Right lobe of liver (tissue), 6 donors: ENCODE data around the gene C2orf72. TPM values are rescaled to one million over a fixed set of nuclear protein-coding genes. Genes with fewer than 3 reads are reported as not detected.

ENCODE experiments used
- ATAC-seq, 4 donors: fragments of 200-7000 bp; cut with Tn5 transposase; one replicate each; pipeline ENCODE4 v1.9.1; 2020; ENCODE audit warnings: mild to moderate bottlenecking in 4 of 4, moderate library complexity in 4 of 4
- DNase-seq, 3 donors: peaks; one replicate each; pipeline ENCODE4 v3.0.0-alpha.2; 2020
- H3K27ac ChIP-seq, 3 donors: fragments of 200-600 bp; one replicate each; pipeline ENCODE4 v1.8.0; 2022
- H3K27me3 ChIP-seq, 2 donors: fragments of 200-600 bp; one replicate each; pipeline ENCODE4 v1.8.0; 2022
- H3K36me3 ChIP-seq, 4 donors: fragments of 200-600 bp; sonication (generic) in 1 of 4; one replicate each; pipeline versions ENCODE4 v1.5.1 to v1.8.0; 2017 to 2022; ENCODE audit warnings: control low read depth in 1 of 4
- H3K4me1 ChIP-seq, 4 donors: fragments of 200-600 bp; sonication (generic) in 1 of 4; one replicate each; pipeline versions ENCODE4 v1.5.1 to v1.8.0; 2017 to 2022; ENCODE audit warnings: control low read depth in 1 of 4
- H3K4me3 ChIP-seq, 3 donors: fragments of 200-600 bp; one replicate each; pipeline ENCODE4 v1.8.0; 2022
- H3K9me3 ChIP-seq, 4 donors: fragments of 200-600 bp; sonication (generic) in 1 of 4; one replicate each; pipeline versions ENCODE4 v1.5.1 to v1.8.0; 2017 to 2022; ENCODE audit warnings: control low read depth in 1 of 4
- CTCF ChIP-seq, 4 donors: fragments of 200-600 bp in 3 of 4; fragments of 450-650 bp in 1 of 4; IDR thresholded peaks; one replicate each; pipeline versions ENCODE4 v1.5.1 to v1.8.0; 2016 to 2022; ENCODE audit warnings: antibody characterized with exemption in 4 of 4, mild to moderate bottlenecking in 2 of 4
- POLR2A ChIP-seq: fragments of 450-650 bp; IDR thresholded peaks from one replicate; pipeline ENCODE4 v1.6.1; 2017; ENCODE audit warnings: antibody characterized with exemption, mild to moderate bottlenecking
- WGBS: methylation state at CpG from one replicate; pipeline ENCODE4 v1.1.6; 2018; ENCODE audit warnings: low coverage, low lambda C conversion rate; ENCODE audit not compliant: insufficient coverage; ENCODE audit errors: missing lambda C conversion rate; 5-methylcytosine and 5-hydroxymethylcytosine counted together
- intact Hi-C, 2 donors: fragments of 100-400 bp; cut with DNase I; formaldehyde crosslinking; loops; one replicate each; pipeline versions ENCODE4 v1.11.2 to v1.14.1; 2022
- total RNA-seq, 6 experiments: library from RNA; depleted of rRNA in 2 of 6; stranded (reverse); fragments of >200 nt in 2 of 6; fragmentation: NEBNext Ultra II Directional in 3 of 6; extraction: Animal tissue kit (Norgen Biotek cat#: 25700) in 3 of 6; gene quantifications; one replicate each; pipeline versions ENCODE4 v1.1.0 to v1.2.4, GENCODE V29; 2016 to 2023
- donor health status: DM: no; HTN: yes; CAD: no.
- donor health status: DM: no; HTN: no; CAD: no.
- donor health status: DM: no; HTN: no; CAD: no.
- donor health status: DM: no; HTN: yes; CAD: no.
- donor health status: DM: no; HTN: yes; CAD: no.

Gene C2orf72
- total RNA-seq, 6 experiments from 2014 or later = 76.0 to 167 (median 85.9) TPM

- no peak overlapping the region for H3K4me3 ChIP-seq
- no peak for TF ChIP-seq CTCF (IDR thresholded peaks at IDR 0.05)
- peaks cover 0 to 92% (median 37%) of the 10 kb centered on the region in 4 donors for H3K4me1 ChIP-seq
- peaks cover 0 to 26% (median 8%) of the 10 kb centered on the region in 4 donors for H3K36me3 ChIP-seq
- ATAC-seq (peak in 2 of 4 donors; percentile 1 to 2), DNase-seq (no peak)
- peak overlapping the region in 2 of 3 donors; percentile 44 to 45 for H3K27ac ChIP-seq
- H3K27me3 ChIP-seq = no peaks in the 10 kb centered on the region
- intact Hi-C loops = no loop called here
- no peaks in the 10 kb centered on the region for H3K9me3 ChIP-seq
- WGBS = 45% methylated on average over 5 of the region's 10 CpGs
These were observed 10.9 kb downstream of the C2orf72 start for GRCh38 chr2:231047923-231048915.

- Histone ChIP-seq H3K4me1 (peaks cover 0 to 81% (median 39%) of the 10 kb centered on the region in 4 donors), H3K27me3 (no peaks in the 10 kb centered on the region), H3K27ac (peak overlapping the region; percentile 45 to 85 (median 66)), H3K9me3 (no peaks in the 10 kb centered on the region), H3K36me3 (peaks cover 0 to 14% (median 4%) of the 10 kb centered on the region in 4 donors), H3K4me3 (peak overlapping the region in 2 of 3 donors; percentile 32 to 35)
- intact Hi-C loops = no loop called here
- 40% methylated on average over 8 of the region's 12 CpGs for WGBS
- TF ChIP-seq POLR2A = no peak
- no peak for TF ChIP-seq CTCF (IDR thresholded peaks at IDR 0.05)
- DNase-seq (no peak), ATAC-seq (no peak)
These were observed 12.1 kb downstream of the C2orf72 start for GRCh38 chr2:231049286-231050017.

- WGBS = 32% methylated on average over 9 of the region's 9 CpGs
- TF ChIP-seq POLR2A = peak; percentile 73
- TF ChIP-seq CTCF (IDR thresholded peaks at IDR 0.05) = no peak
- Histone ChIP-seq H3K9me3 (no peaks in the 10 kb centered on the region), H3K4me1 (peaks cover 0 to 75% (median 35%) of the 10 kb centered on the region in 4 donors), H3K36me3 (peaks cover 0 to 11% (median 4%) of the 10 kb centered on the region in 4 donors), H3K4me3 (peak overlapping the region in 2 of 3 donors; percentile 32 to 35), H3K27me3 (no peaks in the 10 kb centered on the region), H3K27ac (peak overlapping the region; percentile 45 to 85 (median 66))
- DNase-seq (peak; percentile 84 to 95 (median 90)), ATAC-seq (peak; percentile 65 to 82 (median 74))
- intact Hi-C loops = no loop called here
These were observed 12.9 kb downstream of the C2orf72 start for GRCh38 chr2:231050018-231050901.

GRCh38 chr2:231051116-231051515, 13.8 kb downstream of the C2orf72 start:
- DNase-seq = peak in 2 of 3 donors; percentile 75 to 88
- peak overlapping the region; percentile 34 to 82 (median 66) for H3K27ac ChIP-seq

More at GRCh38 chr2:231051116-231051515, 13.8 kb downstream of the C2orf72 start:
- peaks cover 0 to 70% (median 32%) of the 10 kb centered on the region in 4 donors for H3K4me1 ChIP-seq
- H3K4me3 ChIP-seq = no peak overlapping the region
- H3K27me3 ChIP-seq = no peaks in the 10 kb centered on the region
- TF ChIP-seq POLR2A = no peak
- no peak for TF ChIP-seq CTCF (IDR thresholded peaks at IDR 0.05)
- no peaks in the 10 kb centered on the region for H3K9me3 ChIP-seq
- intact Hi-C loops = no loop called here
- H3K36me3 ChIP-seq = peaks cover 0 to 11% (median 2%) of the 10 kb centered on the region in 4 donors
- peak in 3 of 4 donors; percentile 3 to 33 (median 19) for ATAC-seq
- WGBS = 20% methylated on average over 5 of the region's 5 CpGs
